Stomach (tissue), 4 donors: ENCODE measurements around the gene BMPR1B.

Source experiments
- CTCF ChIP-seq, 7 experiments: fragments of 450-650 bp in 4 of 7; fragments of 200-600 bp in 3 of 7; sonication (generic) in 3 of 7; IDR thresholded peaks; one replicate each; pipeline ENCODE4 v1.5.1; 2016 to 2019; ENCODE audit warnings: antibody characterized with exemption in 7 of 7, control low read depth in 2 of 7, mild to moderate bottlenecking in 1 of 7
- POLR2A ChIP-seq, 4 donors: fragments of 450-650 bp; IDR thresholded peaks; one replicate each; pipeline ENCODE4 v1.6.1; 2016; ENCODE audit warnings: antibody characterized with exemption in 4 of 4, control low read depth in 2 of 4, mild to moderate bottlenecking in 1 of 4, moderate library complexity in 1 of 4
- POLR2AphosphoS5 ChIP-seq, 3 donors: sonication (generic); formaldehyde crosslinking; IDR thresholded peaks; one replicate each; pipeline ENCODE4 v1.6.1; 2016; ENCODE audit warnings: antibody characterized with exemption in 3 of 3

DNA sequence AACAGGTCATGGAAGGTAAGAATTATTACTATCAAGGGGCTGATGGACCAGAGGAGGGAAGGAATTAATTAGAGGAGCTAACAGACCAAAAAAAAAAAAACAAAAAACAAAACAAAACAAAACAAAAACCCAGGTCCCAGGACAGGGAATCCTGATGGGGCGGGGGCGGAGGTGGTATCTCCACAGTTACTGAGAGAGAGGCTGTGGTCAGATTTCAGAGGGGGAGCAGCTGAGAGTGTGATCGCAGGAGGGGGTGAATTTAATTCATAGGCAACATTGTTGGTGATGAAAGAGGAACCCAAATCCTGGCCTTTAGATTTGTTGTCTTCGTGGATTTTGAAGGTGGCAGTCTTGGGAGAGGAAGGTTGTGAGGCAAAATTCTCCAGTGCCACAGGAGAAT lies 401.6 kb downstream of the BMPR1B start:
- TF ChIP-seq CTCF (IDR thresholded peaks at IDR 0.05): no peak
- no peak for TF ChIP-seq POLR2AphosphoS5 (IDR thresholded peaks at IDR 0.05)
- TF ChIP-seq POLR2A (IDR thresholded peaks at IDR 0.05): no peak
